Activated CD4-positive, alpha-beta T cell treated with anti-CD3 and anti-CD28 coated beads, Interleukin-2, amount 50 U/mL, for 16 hours (primary cell): ENCODE measurements around the gene EEF1AKMT3.

Experiments
- DNase-seq: peaks from one replicate; pipeline ENCODE4 v3.0.0-alpha.2; 2020

Gene EEF1AKMT3

DNA sequence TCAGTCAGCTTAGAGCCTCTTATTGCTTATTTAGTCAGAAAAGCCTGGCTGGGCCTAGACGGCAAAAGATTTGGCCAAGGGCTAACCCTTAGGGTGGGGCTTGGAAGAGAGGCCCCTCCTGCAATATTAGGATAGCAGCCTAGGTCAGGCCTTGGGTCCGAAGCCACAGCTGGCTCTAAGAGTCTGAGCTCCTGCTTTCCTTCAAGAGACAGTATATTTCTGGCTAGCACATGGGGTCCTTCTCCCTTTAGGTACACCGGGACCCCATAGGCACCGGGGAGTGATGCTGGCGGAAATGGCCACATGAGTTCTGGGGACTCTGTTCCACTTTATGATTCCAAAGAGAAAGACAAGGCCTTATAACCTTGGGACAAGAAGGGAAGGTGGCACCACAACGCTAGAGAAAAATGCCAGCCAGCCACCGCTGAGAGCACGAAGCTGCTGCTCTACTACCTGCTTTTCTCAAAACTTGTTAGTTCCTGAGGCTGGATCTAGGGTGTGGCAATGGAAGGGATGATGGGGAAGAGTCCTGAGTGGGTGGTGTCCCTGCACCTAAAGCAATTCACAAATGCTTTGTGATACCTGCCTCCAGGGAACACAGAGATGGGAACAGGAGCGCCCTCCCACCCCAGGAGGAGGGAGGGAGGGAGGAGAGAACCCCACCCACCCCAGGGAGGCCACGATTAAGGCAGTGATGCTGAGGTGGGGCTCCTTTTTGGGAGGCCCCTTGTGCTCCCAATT, 49.2 kb downstream of the EEF1AKMT3 start:
- DNase-seq = no peak

DNA sequence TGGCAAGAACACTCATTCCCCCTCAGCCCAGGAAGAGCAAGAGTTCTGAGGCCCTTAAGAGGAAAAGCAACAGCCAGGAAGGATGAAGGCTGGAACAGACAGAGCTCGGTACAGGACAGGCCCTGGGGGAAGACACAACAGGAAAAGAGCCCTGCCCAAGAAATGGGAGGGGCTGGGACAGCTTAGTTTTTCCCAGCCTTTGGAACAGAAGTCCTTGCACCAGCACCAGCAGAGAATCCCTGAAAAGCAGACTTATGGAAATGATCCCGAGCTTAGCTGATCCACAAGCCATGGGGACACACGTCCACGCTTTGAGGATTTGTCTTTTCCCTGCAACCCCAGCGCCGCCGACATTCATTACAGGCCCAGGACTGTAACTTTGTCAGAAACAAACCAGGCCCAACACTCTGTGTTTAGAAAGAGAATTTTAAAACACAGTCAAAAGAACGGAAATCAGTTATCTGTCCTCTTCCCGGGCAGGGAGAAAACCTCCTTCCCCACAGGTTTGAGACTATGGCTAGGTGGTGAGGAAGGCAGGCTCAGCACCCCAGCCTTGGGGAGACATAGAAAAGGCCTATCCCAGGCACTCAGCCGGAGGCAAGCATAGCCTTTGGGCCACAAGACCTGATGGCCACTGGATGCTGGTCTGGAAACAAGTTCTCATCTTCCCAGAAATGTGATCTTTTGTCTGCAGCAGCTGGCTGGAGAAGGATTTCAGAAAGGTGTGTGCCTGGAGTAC, 50.1 kb downstream of the EEF1AKMT3 start:
- no peak for DNase-seq

DNA sequence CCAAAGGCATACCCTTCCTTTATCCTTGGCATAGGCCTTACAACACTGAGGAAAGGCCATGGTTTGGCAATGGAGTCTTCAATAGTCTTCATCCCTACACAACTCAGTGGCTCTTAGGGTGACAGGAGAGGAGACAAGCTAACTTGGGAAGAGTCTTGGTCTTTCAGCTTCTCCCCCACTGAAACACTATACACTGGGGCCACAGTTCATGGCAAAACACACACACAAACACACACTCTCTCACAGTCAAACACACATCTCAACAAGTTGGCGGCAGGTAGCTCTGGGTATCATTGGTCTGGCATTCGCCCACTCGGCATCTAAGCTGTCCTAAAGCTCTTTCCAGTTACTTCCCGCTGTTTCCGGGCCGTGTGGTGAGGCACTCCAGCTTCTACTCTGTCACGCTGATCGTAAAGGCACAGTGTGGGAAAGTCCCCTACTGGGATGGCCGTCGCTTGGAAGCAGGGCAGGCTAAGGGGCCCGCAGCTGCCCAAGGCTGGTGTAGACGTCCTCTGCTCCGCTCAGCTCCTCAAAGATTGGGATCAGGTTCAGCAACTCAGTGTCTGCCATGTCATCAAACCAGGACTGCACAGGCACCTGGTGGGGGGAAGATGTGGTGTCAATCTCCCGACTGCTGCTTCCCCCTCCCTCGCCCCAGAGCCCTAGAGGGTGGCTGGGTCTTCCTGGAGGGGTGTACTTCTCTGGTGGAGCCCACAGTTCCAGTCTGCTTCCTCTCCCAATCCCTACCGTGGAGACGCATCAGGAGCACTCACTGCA, 50.9 kb downstream of the EEF1AKMT3 start:
- no peak for DNase-seq

DNA sequence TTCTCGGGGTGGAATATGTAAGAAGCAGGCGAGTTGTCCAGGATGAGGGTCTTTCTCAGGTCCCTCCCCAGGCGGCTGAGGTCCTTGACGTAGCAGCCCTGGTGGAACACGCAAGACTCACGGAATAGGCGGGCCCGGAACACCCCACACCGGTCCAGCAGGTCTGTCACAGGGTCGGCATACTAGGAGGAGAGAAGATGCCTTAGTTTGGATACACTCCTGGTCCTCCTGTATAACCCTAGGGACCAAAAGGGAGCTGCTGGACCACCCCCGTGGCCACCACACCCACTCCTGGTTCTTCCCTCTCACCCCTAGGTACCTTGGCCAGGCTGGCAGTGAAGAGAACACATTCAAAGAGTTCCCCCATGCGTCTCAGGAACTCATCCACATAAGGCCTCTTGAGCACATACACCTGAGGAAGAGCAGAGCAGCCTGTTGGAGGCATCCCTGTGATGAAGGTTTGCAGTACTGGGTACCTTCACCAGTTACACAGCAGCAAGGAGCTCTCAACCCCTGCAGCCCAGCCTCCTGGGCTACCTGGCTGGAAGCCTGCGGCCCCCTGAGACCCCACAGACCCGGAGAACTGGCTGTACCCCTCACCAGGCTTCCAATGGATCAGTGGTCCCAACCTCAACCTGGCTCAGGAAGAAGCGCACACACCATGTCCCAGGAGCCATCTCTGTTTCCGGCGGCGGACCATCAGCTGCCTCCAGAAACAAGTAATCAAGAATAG, 51.7 kb downstream of the EEF1AKMT3 start:
- no peak for DNase-seq

DNA sequence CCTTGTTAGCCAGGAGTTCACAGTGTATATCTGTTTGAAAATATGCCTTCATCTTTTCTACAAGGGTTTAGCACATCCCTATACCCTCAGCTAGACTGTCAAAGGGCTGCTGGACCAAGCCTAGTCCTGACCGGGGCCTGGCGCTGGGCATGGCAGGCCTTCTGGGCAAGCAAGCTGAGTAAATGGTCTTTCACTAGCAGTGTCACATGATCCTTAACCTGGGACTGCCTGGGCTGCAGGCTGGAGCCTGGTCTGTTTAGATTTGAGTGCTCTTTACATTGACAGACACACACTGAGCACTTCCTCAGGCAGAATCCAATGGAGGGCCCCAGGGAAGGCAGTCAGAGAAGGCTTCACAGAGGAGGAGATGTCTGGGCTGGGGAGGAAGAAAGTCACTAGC, 53.0 kb downstream of the EEF1AKMT3 start:
- DNase-seq = no peak

DNA sequence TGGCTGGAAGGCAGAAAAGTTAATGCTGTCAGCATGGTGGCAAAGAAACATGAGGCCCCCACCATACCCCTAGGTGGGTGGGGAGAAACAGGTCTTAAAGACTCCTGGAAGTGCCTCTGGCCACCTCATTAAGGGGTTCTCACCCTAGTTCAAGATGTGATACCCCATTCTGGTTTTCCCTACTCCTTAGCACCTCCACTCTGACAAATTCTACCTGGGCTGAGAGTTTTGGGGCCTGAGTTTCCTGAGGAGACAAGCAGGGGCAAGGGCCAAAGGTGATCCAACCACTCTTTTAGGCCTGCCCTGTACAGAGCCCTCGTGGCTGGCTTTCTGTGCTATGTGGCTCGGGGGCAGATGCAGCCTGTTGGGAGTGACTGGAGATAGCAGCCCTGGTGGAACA, 54.0 kb downstream of the EEF1AKMT3 start:
- DNase-seq = no peak

DNA sequence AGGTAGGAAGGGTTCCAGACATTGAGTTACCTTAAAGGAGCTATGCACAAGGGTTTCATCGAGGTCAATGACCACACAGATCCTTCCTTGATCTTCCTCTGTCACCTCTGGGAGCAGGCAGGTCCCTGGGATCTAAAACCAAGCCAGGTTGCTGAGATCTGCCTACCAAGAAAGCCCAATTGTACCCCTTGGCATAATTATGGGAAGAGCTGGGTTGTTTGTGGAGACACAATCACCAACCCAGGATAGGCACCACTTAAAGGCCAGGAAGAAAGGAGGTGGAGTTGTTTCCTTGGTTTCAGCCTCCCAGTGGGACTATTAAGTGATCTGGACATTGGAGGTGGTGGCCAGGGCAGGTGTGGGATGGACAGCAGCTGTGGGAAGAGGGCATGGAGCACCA, 54.6 kb downstream of the EEF1AKMT3 start:
- no peak for DNase-seq

DNA sequence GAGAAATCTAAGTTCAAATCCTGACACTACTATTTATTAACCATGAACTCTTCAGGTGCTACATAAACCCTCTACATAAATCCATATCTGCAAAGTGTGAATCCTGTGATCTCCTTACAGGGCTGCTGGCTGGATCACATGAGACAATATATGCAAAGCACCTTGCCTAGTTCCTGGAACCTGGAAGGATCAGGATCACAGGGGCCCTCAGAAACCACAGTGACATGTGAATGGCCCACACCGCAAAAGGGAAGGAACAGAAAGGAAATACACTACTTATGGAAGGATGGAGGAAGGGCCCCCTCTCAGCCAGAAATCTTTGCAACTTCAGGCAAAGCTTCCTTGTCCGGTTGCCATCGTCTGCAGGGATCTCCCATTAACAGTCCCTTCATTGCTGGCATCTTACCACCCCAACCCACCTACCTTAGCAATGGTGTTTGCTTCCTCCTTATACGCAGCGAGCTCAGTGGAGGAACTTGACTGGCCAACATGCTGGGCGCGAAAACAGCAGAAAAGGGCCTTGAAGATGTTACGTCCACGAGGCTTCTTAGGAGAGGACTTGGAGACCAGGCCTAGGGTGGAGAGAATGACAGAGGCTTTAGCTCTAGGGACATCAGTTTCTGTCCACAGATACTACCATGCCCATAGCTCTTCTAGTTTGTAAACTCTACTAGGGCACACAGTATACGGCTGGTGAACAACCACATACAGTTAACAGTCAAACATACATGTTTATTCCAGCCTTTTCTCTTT, 56.8 kb downstream of the EEF1AKMT3 start:
- no peak for DNase-seq

DNA sequence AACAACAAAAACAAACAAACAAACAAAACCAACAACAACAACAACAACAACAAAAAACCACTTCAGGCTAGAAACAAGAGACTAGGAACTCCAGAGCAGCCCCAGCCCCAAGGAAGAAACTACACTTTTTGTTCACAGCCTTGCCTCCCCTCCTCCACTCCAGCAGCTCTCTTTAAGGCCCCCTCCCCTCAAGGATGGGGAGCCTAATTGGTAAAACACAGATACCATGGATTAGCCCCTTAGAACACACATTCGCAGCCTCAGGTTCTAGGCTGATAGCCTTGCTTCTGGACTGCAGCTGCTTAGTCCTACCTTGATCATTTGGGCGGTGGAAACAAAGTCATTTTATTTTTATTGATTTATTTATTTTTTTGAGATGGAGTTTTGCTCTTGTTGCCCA, 58.0 kb downstream of the EEF1AKMT3 start:
- no peak for DNase-seq
